SJCRH30 (cell line): ENCODE measurements around the gene E2F1. TPM values are rescaled to one million over a fixed set of nuclear protein-coding genes. Genes with fewer than 3 reads are reported as not detected.
"Not testable (repeated sequence)": the region's sequence is repeated elsewhere in the genome, so short reads cannot be mapped to it uniquely, and the experiment has no call there.

ENCODE experiments used
- DNase-seq, 2 experiments: peaks; one replicate each; pipeline ENCODE4 v3.0.0-alpha.2; 2015 to 2020
- H3K27ac ChIP-seq: fragments of 250-450 bp; sonication (Bioruptor Pico); 2 replicates; pipeline ENCODE4 v1.5.1; 2020; ENCODE audit warnings: mild to moderate bottlenecking, moderate library complexity
- H3K27me3 ChIP-seq: fragments of 250-450 bp; sonication (Bioruptor Pico); 2 replicates; pipeline ENCODE4 v1.5.1; 2020; ENCODE audit warnings: mild to moderate bottlenecking, moderate library complexity
- H3K36me3 ChIP-seq: fragments of 250-450 bp; sonication (Bioruptor Pico); 2 replicates; pipeline ENCODE4 v1.5.1; 2020; ENCODE audit warnings: mild to moderate bottlenecking, moderate library complexity
- H3K4me1 ChIP-seq: fragments of 250-450 bp; sonication (Bioruptor Pico); 2 replicates; pipeline ENCODE4 v1.5.1; 2020; ENCODE audit warnings: mild to moderate bottlenecking, moderate library complexity
- H3K4me3 ChIP-seq: fragments of 250-450 bp; sonication (Bioruptor Pico); 2 replicates; pipeline ENCODE4 v1.5.1; 2020; ENCODE audit warnings: mild to moderate bottlenecking, moderate library complexity
- H3K9me3 ChIP-seq: fragments of 250-450 bp; sonication (Bioruptor Pico); replicated peaks from 2 replicates; pipeline ENCODE4 v1.5.1; 2020; ENCODE audit warnings: mild to moderate bottlenecking, moderate library complexity
- total RNA-seq: library from RNA; depleted of rRNA; stranded (reverse); fragments of >200 nt; shearing (Covaris generic); gene quantifications from 2 replicates; pipeline ENCODE4 v1.2.3, GENCODE V29; 2014; rRNA removed

Gene E2F1
- total RNA-seq, 1 experiment from 2014 or later, result 112 TPM

GRCh38 chr20:33644313-33645071 is 41.7 kb downstream of the E2F1 start:
- Histone ChIP-seq H3K27me3 (no peaks in the 10 kb centered on the region), H3K4me1 (no peaks in the 10 kb centered on the region), H3K4me3 (no peak overlapping the region), H3K36me3 (no peaks in the 10 kb centered on the region; the same call in none of the 2 replicates), H3K9me3 (no peaks in the 10 kb centered on the region), H3K27ac (no peak overlapping the region)
- DNase-seq, result no peak

DNA sequence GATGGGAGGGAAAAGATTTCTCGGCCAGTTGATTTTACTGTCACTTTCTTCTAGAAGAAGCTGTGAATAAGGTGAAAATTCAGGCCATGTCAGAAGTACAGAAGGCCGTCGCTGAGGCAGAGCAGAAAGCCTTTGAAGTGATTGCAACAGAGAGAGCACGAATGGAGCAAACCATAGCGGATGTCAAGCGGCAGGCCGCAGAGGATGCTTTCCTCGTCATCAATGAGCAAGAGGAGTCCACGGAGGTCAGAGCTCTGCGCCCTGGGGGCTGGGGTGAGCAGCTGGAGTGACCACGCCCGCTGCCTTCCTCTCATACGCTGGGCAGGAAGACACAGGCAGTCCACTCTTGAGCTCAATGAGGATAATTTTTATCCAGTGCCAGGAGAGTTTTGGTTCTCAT is 45.9 kb downstream of the E2F1 start:
- DNase-seq, result no peak
- no peaks in the 10 kb centered on the region for H3K27me3 ChIP-seq
- peaks cover 6% of the 10 kb centered on the region for H3K4me1 ChIP-seq
- peaks cover 17% of the 10 kb centered on the region for H3K36me3 ChIP-seq
- H3K4me3 ChIP-seq, result no peak overlapping the region
- no peaks in the 10 kb centered on the region for H3K9me3 ChIP-seq
- H3K27ac ChIP-seq, result no peak overlapping the region

DNA sequence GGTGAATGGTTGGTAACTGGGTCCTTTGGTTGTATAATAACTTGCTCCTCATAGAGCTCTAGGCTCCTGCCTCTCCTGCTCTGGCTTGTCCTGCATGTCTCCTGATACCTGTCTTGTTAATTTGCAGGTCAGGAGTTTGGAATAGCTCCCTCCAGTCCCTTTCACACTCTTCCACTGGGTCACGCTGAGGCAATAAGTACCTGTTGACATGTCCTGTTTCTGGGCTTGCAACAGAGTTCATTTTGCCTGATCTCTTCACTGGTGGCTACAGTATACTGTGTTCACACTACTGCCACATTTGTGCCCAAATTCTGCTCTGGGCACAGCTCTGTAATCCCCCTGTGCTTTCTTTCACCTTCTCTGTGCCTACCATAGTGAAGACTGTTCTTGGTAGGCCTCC is 49.4 kb downstream of the E2F1 start:
- no peaks in the 10 kb centered on the region for H3K27me3 ChIP-seq
- no peak overlapping the region for H3K27ac ChIP-seq
- DNase-seq, result no peak
- H3K4me3 ChIP-seq, result no peak overlapping the region
- H3K36me3 ChIP-seq, result peaks cover 17% of the 10 kb centered on the region; the same call in 1 of the 2 replicates
- H3K9me3 ChIP-seq, result no peaks in the 10 kb centered on the region
- peaks cover 13% of the 10 kb centered on the region for H3K4me1 ChIP-seq

- H3K27me3 ChIP-seq, result no peaks in the 10 kb centered on the region
- H3K36me3 ChIP-seq, result peaks cover 20% of the 10 kb centered on the region; the same call in 1 of the 2 replicates
- H3K27ac ChIP-seq, result peak overlapping the region; percentile 29; the same call in 1 of the 2 replicates
- H3K9me3 ChIP-seq, result no peaks in the 10 kb centered on the region
- H3K4me1 ChIP-seq, result peaks cover 13% of the 10 kb centered on the region
- peak in 1 of 2 experiments; percentile 49 for DNase-seq
- H3K4me3 ChIP-seq, result no peak overlapping the region
Measured at GRCh38 chr20:33635341-33635740, 50.8 kb downstream of the E2F1 start.

- H3K4me1 ChIP-seq, result peaks cover 13% of the 10 kb centered on the region
- not testable (repeated sequence) for H3K4me3 ChIP-seq, DNase-seq, H3K27ac ChIP-seq, H3K9me3 ChIP-seq, H3K27me3 ChIP-seq
- H3K36me3 ChIP-seq, result peaks cover 23% of the 10 kb centered on the region
Measured at GRCh38 chr20:33631910-33632309, 54.3 kb downstream of the E2F1 start.

GRCh38 chr20:33630507-33630906 is 55.7 kb downstream of the E2F1 start:
- DNase-seq, result no peak
- Histone ChIP-seq H3K27ac (no peak overlapping the region), H3K36me3 (peaks cover 19% of the 10 kb centered on the region), H3K27me3 (no peaks in the 10 kb centered on the region), H3K4me3 (no peak overlapping the region), H3K4me1 (peaks cover 9% of the 10 kb centered on the region), H3K9me3 (no peaks in the 10 kb centered on the region; the same call in 1 of the 2 replicates)

- no peaks in the 10 kb centered on the region for H3K27me3 ChIP-seq
- H3K36me3 ChIP-seq, result peaks cover 23% of the 10 kb centered on the region
- no peak for DNase-seq
- peaks cover 3% of the 10 kb centered on the region; the same call in 1 of the 2 replicates for H3K4me1 ChIP-seq
- H3K27ac ChIP-seq, result no peak overlapping the region
- no peaks in the 10 kb centered on the region; the same call in 1 of the 2 replicates for H3K9me3 ChIP-seq
- H3K4me3 ChIP-seq, result no peak overlapping the region
Measured at GRCh38 chr20:33629979-33630378, 56.2 kb downstream of the E2F1 start.

DNA sequence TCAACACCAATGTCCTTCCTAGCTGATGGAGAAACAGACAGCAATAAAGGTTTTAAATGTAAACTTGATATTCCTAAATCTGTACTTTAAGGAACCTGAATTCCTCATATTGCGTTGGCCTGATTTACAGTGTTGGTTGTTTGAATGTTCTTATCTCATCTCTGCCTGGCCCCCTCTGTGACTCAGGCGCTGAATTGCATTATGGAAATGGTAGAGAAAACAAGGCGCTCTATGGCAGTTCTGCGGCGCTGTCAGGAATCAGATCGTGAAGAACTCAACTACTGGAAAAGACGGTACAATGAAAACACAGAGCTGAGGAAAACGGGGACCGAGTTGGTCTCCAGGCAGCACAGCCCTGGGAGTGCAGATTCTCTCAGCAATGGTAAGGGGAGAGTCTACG is 56.7 kb downstream of the E2F1 start:
- H3K36me3 ChIP-seq, result peaks cover 26% of the 10 kb centered on the region
- no peaks in the 10 kb centered on the region; the same call in 1 of the 2 replicates for H3K9me3 ChIP-seq

GRCh38 chr20:33627577-33628216 is 58.5 kb downstream of the E2F1 start:
- no peaks in the 10 kb centered on the region for H3K4me1 ChIP-seq
- H3K36me3 ChIP-seq, result peaks cover 29% of the 10 kb centered on the region
- no peaks in the 10 kb centered on the region for H3K27me3 ChIP-seq

More for the DNA sequence above, 56.7 kb downstream of the E2F1 start:
- no peak overlapping the region for H3K27ac ChIP-seq
- H3K4me1 ChIP-seq, result no peaks in the 10 kb centered on the region
- DNase-seq, result no peak
- H3K4me3 ChIP-seq, result no peak overlapping the region
- no peaks in the 10 kb centered on the region for H3K27me3 ChIP-seq

GRCh38 chr20:33626190-33626589 is 60.0 kb downstream of the E2F1 start:
- no peak overlapping the region for H3K4me3 ChIP-seq
- no peaks in the 10 kb centered on the region for H3K4me1 ChIP-seq
- DNase-seq, result no peak
- H3K27ac ChIP-seq, result no peak overlapping the region
- H3K36me3 ChIP-seq, result peaks cover 31% of the 10 kb centered on the region
- H3K27me3 ChIP-seq, result no peaks in the 10 kb centered on the region
- H3K9me3 ChIP-seq, result no peaks in the 10 kb centered on the region; the same call in 1 of the 2 replicates

More at GRCh38 chr20:33627577-33628216, 58.5 kb downstream of the E2F1 start:
- no peak for DNase-seq
- no peaks in the 10 kb centered on the region; the same call in 1 of the 2 replicates for H3K9me3 ChIP-seq
- H3K4me3 ChIP-seq, result no peak overlapping the region
- H3K27ac ChIP-seq, result no peak overlapping the region

Other genes with a start within 250 kb of the E2F1 start
- gene SNTA1, start 242.6 kb downstream of the E2F1 start, total RNA-seq, result 13.2 and 14.5 TPM in 2 replicates
- gene CBFA2T2, start 196.3 kb downstream of the E2F1 start, total RNA-seq, result 14.2 and 14.9 TPM in 2 replicates
- 0.38 and 0.42 TPM in 2 replicates for gene C20orf144, start 24.1 kb downstream of the E2F1 start, total RNA-seq
- gene ACTL10, start 19.4 kb downstream of the E2F1 start, total RNA-seq, result 0.10 TPM in 1 of 2 replicates, not detected in the other
- 28.2 and 30.8 TPM in 2 replicates for gene NECAB3, start 12.0 kb downstream of the E2F1 start, total RNA-seq
- 7.4 and 8.2 TPM in 2 replicates for gene PXMP4, start 33.9 kb upstream of the E2F1 start, total RNA-seq
- gene ZNF341, start 45.6 kb upstream of the E2F1 start, total RNA-seq, result 1.3 and 1.8 TPM in 2 replicates
- gene CHMP4B, start 125.0 kb upstream of the E2F1 start, total RNA-seq, result 45.0 and 51.9 TPM in 2 replicates